HEK293 (cell line): ENCODE measurements around the gene TEAD1.
"Not testable (repeated sequence)": the region's sequence is repeated elsewhere in the genome, so short reads cannot be mapped to it uniquely, and the experiment has no call there.

Experiments
- CTCF ChIA-PET: fragments of 350-600 bp; formaldehyde crosslinking; extraction: SDS; loops from one replicate; lab custom pipeline; 2021; ENCODE audit warnings: antibody characterized with exemption; lab: Yijun Ruan, JAX
- POLR2A ChIA-PET: fragments of 300-600 bp; formaldehyde crosslinking; extraction: SDS; loops from one replicate; lab custom pipeline; 2020; ENCODE audit warnings: antibody characterized with exemption, inconsistent platforms; lab: Yijun Ruan, JAX
- H3K27ac ChIP-seq: fragments of 200-500 bp; sonication (Bioruptor generic); 2 replicates; pipeline ENCODE4 v1.5.1; 2014; ENCODE audit warnings: low read depth, low read length, control low read depth, inconsistent platforms; ENCODE audit errors: extremely low read depth
- H3K36me3 ChIP-seq, 2 experiments: fragments of 200-500 bp in 1 of 2; sonication (Bioruptor generic) in 1 of 2; 1 replicate in 1 of 2; 2 replicates in 1 of 2; pipeline ENCODE4 v1.5.1; 2014 to 2017; ENCODE audit warnings: inconsistent platforms in 2 of 2, low read length in 2 of 2; ENCODE audit not compliant: control insufficient read depth in 2 of 2, insufficient read depth in 1 of 2
- H3K4me1 ChIP-seq: fragments of 200-500 bp; sonication (Bioruptor generic); 2 replicates; pipeline ENCODE4 v1.5.1; 2014; ENCODE audit warnings: mild to moderate bottlenecking, low read length, inconsistent platforms; ENCODE audit not compliant: control insufficient read depth, insufficient read depth
- H3K4me3 ChIP-seq: 2 replicates; pipeline ENCODE4 v1.5.1; 2011; ENCODE audit warnings: low read depth, mild to moderate bottlenecking, control low read depth, low read length, moderate library complexity
- H3K9me3 ChIP-seq: fragments of 200-500 bp; sonication (Bioruptor generic); 2 replicates; pipeline ENCODE4 v1.5.1; 2014; ENCODE audit warnings: low read depth, low read length, inconsistent platforms; ENCODE audit not compliant: control insufficient read depth, insufficient read depth
- AEBP2 ChIP-seq: fragments of 450-650 bp; formaldehyde crosslinking; IDR thresholded peaks from 2 replicates; pipeline ENCODE4 v1.5.1; 2016; ENCODE audit warnings: missing biosample characterization, missing genetic modification characterization, borderline replicate concordance
- BCL11B ChIP-seq: fragments of 450-650 bp; formaldehyde crosslinking; IDR thresholded peaks from 2 replicates; pipeline ENCODE4 v1.5.1; 2016; ENCODE audit warnings: low read depth, missing biosample characterization, missing genetic modification characterization
- KLF1 ChIP-seq: fragments of 450-650 bp; formaldehyde crosslinking; IDR thresholded peaks from 2 replicates; pipeline ENCODE4 v1.5.1; 2016; ENCODE audit warnings: missing biosample characterization, missing genetic modification characterization
- KLF16 ChIP-seq: fragments of 450-650 bp; formaldehyde crosslinking; IDR thresholded peaks from 2 replicates; pipeline ENCODE4 v1.5.1; 2017; ENCODE audit warnings: missing biosample characterization, missing genetic modification characterization
- PRDM6 ChIP-seq: fragments of 450-650 bp; formaldehyde crosslinking; IDR thresholded peaks from 2 replicates; pipeline ENCODE4 v1.5.1; 2017; ENCODE audit warnings: missing biosample characterization, missing genetic modification characterization
- ZNF10 ChIP-seq: fragments of 450-650 bp; formaldehyde crosslinking; IDR thresholded peaks from 2 replicates; pipeline ENCODE4 v1.5.1; 2017; ENCODE audit warnings: missing biosample characterization, missing genetic modification characterization
- ZNF18 ChIP-seq: fragments of 450-650 bp; formaldehyde crosslinking; IDR thresholded peaks from 2 replicates; pipeline ENCODE4 v1.5.1; 2016; ENCODE audit warnings: missing biosample characterization, missing genetic modification characterization
- ZNF184 ChIP-seq: fragments of 450-650 bp; IDR thresholded peaks from 2 replicates; pipeline ENCODE4 v1.5.1; 2018; ENCODE audit warnings: missing biosample characterization, mild to moderate bottlenecking, missing genetic modification characterization
- ZNF19 ChIP-seq: fragments of 450-650 bp; formaldehyde crosslinking; IDR thresholded peaks from 2 replicates; pipeline ENCODE4; 2016; ENCODE audit warnings: missing biosample characterization, missing genetic modification characterization, low read depth
- ZNF23 ChIP-seq: fragments of 450-650 bp; formaldehyde crosslinking; IDR thresholded peaks from 2 replicates; pipeline ENCODE4 v1.5.1; 2016; ENCODE audit warnings: missing biosample characterization, missing genetic modification characterization, borderline replicate concordance
- ZNF292 ChIP-seq: fragments of 450-650 bp; formaldehyde crosslinking; IDR thresholded peaks from 2 replicates; pipeline ENCODE4 v1.5.1; 2016; ENCODE audit warnings: low read depth, missing biosample characterization, missing genetic modification characterization, borderline replicate concordance
- ZNF311 ChIP-seq: fragments of 450-650 bp; formaldehyde crosslinking; IDR thresholded peaks from 2 replicates; pipeline ENCODE4 v1.5.1; 2017; ENCODE audit warnings: missing biosample characterization, missing genetic modification characterization, borderline replicate concordance
- ZNF335 ChIP-seq: fragments of 450-650 bp; formaldehyde crosslinking; conservative IDR thresholded peaks from 2 replicates; pipeline ENCODE4 v1.5.1; 2016; ENCODE audit warnings: missing biosample characterization, missing genetic modification characterization
- ZNF341 ChIP-seq: fragments of 450-650 bp; formaldehyde crosslinking; IDR thresholded peaks from 2 replicates; pipeline ENCODE4; 2016; ENCODE audit warnings: low read depth, missing biosample characterization, missing genetic modification characterization
- ZNF354C ChIP-seq: fragments of 450-650 bp; formaldehyde crosslinking; IDR thresholded peaks from 2 replicates; pipeline ENCODE4 v1.5.1; 2016; ENCODE audit warnings: missing biosample characterization, missing genetic modification characterization, low read depth, borderline replicate concordance
- ZNF404 ChIP-seq: fragments of 450-650 bp; formaldehyde crosslinking; IDR thresholded peaks from 2 replicates; pipeline ENCODE4 v1.5.1; 2017; ENCODE audit warnings: missing biosample characterization, missing genetic modification characterization
- ZNF423 ChIP-seq: fragments of 450-650 bp; formaldehyde crosslinking; IDR thresholded peaks from 2 replicates; pipeline ENCODE4 v1.5.1; 2016; ENCODE audit warnings: missing biosample characterization, missing genetic modification characterization
- ZNF426 ChIP-seq: fragments of 450-650 bp; formaldehyde crosslinking; IDR thresholded peaks from 2 replicates; pipeline ENCODE4 v1.5.1; 2017; ENCODE audit warnings: missing biosample characterization, missing genetic modification characterization, mild to moderate bottlenecking, inconsistent platforms, moderate library complexity
- ZNF48 ChIP-seq: fragments of 450-650 bp; formaldehyde crosslinking; IDR thresholded peaks from 2 replicates; pipeline ENCODE4 v1.5.1; 2016; ENCODE audit warnings: missing biosample characterization, missing genetic modification characterization
- ZNF544 ChIP-seq: fragments of 450-650 bp; formaldehyde crosslinking; IDR thresholded peaks from 2 replicates; pipeline ENCODE4 v1.5.0; 2017; ENCODE audit warnings: missing biosample characterization, missing genetic modification characterization
- ZNF548 ChIP-seq: fragments of 450-650 bp; formaldehyde crosslinking; IDR thresholded peaks from 2 replicates; pipeline ENCODE4 v1.5.1; 2016; ENCODE audit warnings: missing biosample characterization, missing genetic modification characterization
- ZNF560 ChIP-seq: fragments of 450-650 bp; formaldehyde crosslinking; IDR thresholded peaks from 2 replicates; pipeline ENCODE4 v1.5.1; 2017; ENCODE audit warnings: missing biosample characterization, missing genetic modification characterization, borderline replicate concordance
- ZSCAN16 ChIP-seq: fragments of 450-650 bp; formaldehyde crosslinking; IDR thresholded peaks from 2 replicates; pipeline ENCODE4 v1.5.1; 2016; ENCODE audit warnings: missing biosample characterization, missing genetic modification characterization
- ZSCAN4 ChIP-seq: fragments of 450-650 bp; formaldehyde crosslinking; IDR thresholded peaks from 2 replicates; pipeline ENCODE4 v1.5.1; 2017; ENCODE audit warnings: missing biosample characterization, missing genetic modification characterization

Gene TEAD1

GRCh38 chr11:12871788-12872321 is 197.6 kb downstream of the TEAD1 start:
- no peaks in the 10 kb centered on the region for H3K9me3 ChIP-seq
- ChIA-PET POLR2A (no interaction called here), CTCF (interaction anchor here (0.8 to 1.0 kb wide), 2 partner anchors 16 to 39 kb away, joined by 3 read pairs; no protein-coding TSS in a partner anchor)
- no peak overlapping the region for H3K4me3 ChIP-seq
- H3K4me1 ChIP-seq, result no peaks in the 10 kb centered on the region
- no peak for TF ChIP-seq ZNF292
- TF ChIP-seq ZNF544 (tag by site-specific recombination), result no peak
- TF ChIP-seq ZNF560, result no peak
- TF ChIP-seq ZNF341 (tag by site-specific recombination), result no peak
- no peak for TF ChIP-seq ZNF335 (tag by site-specific recombination)
- H3K36me3 ChIP-seq, result peaks cover 0 to 5% of the 10 kb centered on the region in 2 experiments; a peak in 1 of 3 replicates
- no peak overlapping the region for H3K27ac ChIP-seq

GRCh38 chr11:12876340-12876739 is 202.1 kb downstream of the TEAD1 start:
- CTCF ChIA-PET, result interaction anchor here (1.4 kb wide), 1 partner anchor 13 kb away, joined by 5 read pairs; no protein-coding TSS in a partner anchor

GRCh38 chr11:12876988-12877387 is 202.8 kb downstream of the TEAD1 start:
- Histone ChIP-seq H3K4me3 (no peak overlapping the region), H3K36me3 (peaks cover 0 to 30% of the 10 kb centered on the region in 2 experiments; a peak in 1 of 3 replicates), H3K4me1 (no peaks in the 10 kb centered on the region), H3K9me3 (no peaks in the 10 kb centered on the region), H3K27ac (no peak overlapping the region)
- CTCF ChIA-PET, result interaction anchor here (0.6 kb wide), 1 partner anchor 1088 kb away, joined by 4 read pairs; no protein-coding TSS in a partner anchor
- TF ChIP-seq ZNF48 (no peak), AEBP2 (tag by site-specific recombination) (no peak), ZNF311 (tag by site-specific recombination) (no peak), KLF1 (tag by site-specific recombination) (no peak), ZNF354C (tag by site-specific recombination) (no peak), ZNF18 (no peak), ZNF184 (tag by site-specific recombination) (no peak), ZSCAN16 (tag by site-specific recombination) (no peak), PRDM6 (no peak), KLF16 (tag by site-specific recombination) (no peak), ZNF19 (no peak), BCL11B (tag by site-specific recombination) (no peak)
- POLR2A ChIA-PET, result no interaction called here

More at GRCh38 chr11:12876340-12876739, 202.1 kb downstream of the TEAD1 start:
- Histone ChIP-seq H3K27ac (no peak overlapping the region), H3K4me1 (no peaks in the 10 kb centered on the region), H3K36me3 (peaks cover 0 to 23% of the 10 kb centered on the region in 2 experiments; a peak in 1 of 3 replicates), H3K4me3 (no peak overlapping the region), H3K9me3 (no peaks in the 10 kb centered on the region)
- POLR2A ChIA-PET, result no interaction called here
- no peak for TF ChIP-seq ZNF426
- no peak for TF ChIP-seq ZNF10
- no peak for TF ChIP-seq ZSCAN4 (tag by site-specific recombination)
- no peak for TF ChIP-seq ZNF548 (tag by site-specific recombination)
- no peak for TF ChIP-seq ZNF404 (tag by site-specific recombination)
- TF ChIP-seq ZNF311 (tag by site-specific recombination), result no peak
- no peak for TF ChIP-seq ZNF23 (tag by site-specific recombination)
- TF ChIP-seq ZNF423 (tag by site-specific recombination), result no peak

GRCh38 chr11:12877508-12877907 is 203.3 kb downstream of the TEAD1 start:
- H3K27ac ChIP-seq, H3K9me3 ChIP-seq, H3K4me3 ChIP-seq, POLR2A ChIA-PET, H3K4me1 ChIP-seq: not testable (repeated sequence)
- H3K36me3 ChIP-seq, result peaks cover 0 to 35% of the 10 kb centered on the region in 2 experiments; a peak in 1 of 3 replicates
- CTCF ChIA-PET, result interaction anchor here (0.6 to 1.2 kb wide), 4 partner anchors 9 to 1089 kb away, joined by 3 to 5 read pairs (median 4); no protein-coding TSS in a partner anchor
